WTC11 (cell line): ENCODE measurements around the gene EBI3. TPM values are rescaled to one million over a fixed set of nuclear protein-coding genes. Genes with fewer than 3 reads are reported as not detected.
"Not testable (repeated sequence)": the region's sequence is repeated elsewhere in the genome, so short reads cannot be mapped to it uniquely, and the experiment has no call there.

Experiments used
- ATAC-seq: fragments of 200-7000 bp; cut with Tn5 transposase; 2 replicates; pipeline ENCODE4 v1.10.0; 2021; ENCODE audit warnings: mild to moderate bottlenecking, moderate library complexity
- CTCF ChIA-PET: fragments of 300-600 bp; sonication (Branson Sonifier 250); formaldehyde crosslinking; loops from one replicate; lab custom pipeline; 2021; ENCODE audit warnings: antibody characterized with exemption; lab: Charles Lee
- POLR2A ChIA-PET: fragments of 350-600 bp; sonication (Branson Sonifier 250); formaldehyde crosslinking; loops from one replicate; lab custom pipeline; 2021; ENCODE audit warnings: antibody characterized with exemption; lab: Charles Lee
- DNase-seq: peaks from one replicate; pipeline ENCODE4 v3.0.0; 2021; ENCODE audit warnings: low spot score
- H3K27ac Mint-ChIP-seq: 2 replicates; pipeline ENCODE4 v1.8.0; 2021; ENCODE audit warnings: mixed read lengths
- H3K27me3 Mint-ChIP-seq: 2 replicates; pipeline ENCODE4 v1.8.0; 2021; ENCODE audit warnings: low read depth, mild to moderate bottlenecking, moderate library complexity, mixed read lengths
- H3K36me3 Mint-ChIP-seq: 2 replicates; pipeline ENCODE4 v1.8.0; 2021; ENCODE audit warnings: mixed read lengths
- H3K4me1 Mint-ChIP-seq: 2 replicates; pipeline ENCODE4 v1.8.0; 2022; ENCODE audit warnings: mixed read lengths
- H3K4me3 Mint-ChIP-seq: 2 replicates; pipeline ENCODE4 v1.8.0; 2021; ENCODE audit warnings: mild to moderate bottlenecking, moderate library complexity, mixed read lengths
- H3K9me3 Mint-ChIP-seq: 2 replicates; pipeline ENCODE4 v1.8.0; 2021; ENCODE audit warnings: mixed read lengths
- AFF4 ChIP-seq: sonication (generic); formaldehyde crosslinking; IDR thresholded peaks from 2 replicates; pipeline ENCODE4 v1.8.1; 2023; ENCODE audit warnings: mild to moderate bottlenecking, missing genetic modification reagents, borderline replicate concordance
- ATF1 ChIP-seq: sonication (generic); formaldehyde crosslinking; IDR thresholded peaks from 2 replicates; pipeline ENCODE4 v1.8.1; 2023; ENCODE audit warnings: mild to moderate bottlenecking, moderate library complexity, missing genetic modification reagents
- ATF3 ChIP-seq: sonication (generic); formaldehyde crosslinking; conservative IDR thresholded peaks from 2 replicates; pipeline ENCODE4 v1.8.1; 2022; ENCODE audit warnings: mild to moderate bottlenecking, missing genetic modification reagents
- CREB1 ChIP-seq: sonication (generic); formaldehyde crosslinking; IDR thresholded peaks from 2 replicates; pipeline ENCODE4 v1.8.0; 2023; ENCODE audit warnings: mild to moderate bottlenecking, missing genetic modification reagents
- CREM ChIP-seq: sonication (generic); formaldehyde crosslinking; IDR thresholded peaks from 2 replicates; pipeline ENCODE4 v1.8.1; 2022; ENCODE audit warnings: mild to moderate bottlenecking, missing genetic modification reagents, moderate library complexity
- ELF4 ChIP-seq: sonication (generic); formaldehyde crosslinking; IDR thresholded peaks from 2 replicates; pipeline ENCODE4 v1.8.1; 2022; ENCODE audit warnings: low read depth, mild to moderate bottlenecking, moderate library complexity, missing genetic modification reagents
- FOXK1 ChIP-seq: sonication (generic); formaldehyde crosslinking; IDR thresholded peaks from 2 replicates; pipeline ENCODE4 v1.8.0; 2022; ENCODE audit warnings: mild to moderate bottlenecking, moderate library complexity, missing genetic modification reagents
- FOXP1 ChIP-seq: sonication (generic); formaldehyde crosslinking; IDR thresholded peaks from 2 replicates; pipeline ENCODE4 v1.8.0; 2022; ENCODE audit warnings: missing genetic modification reagents, mild to moderate bottlenecking, moderate library complexity, borderline replicate concordance
- JUN ChIP-seq: sonication (generic); formaldehyde crosslinking; IDR thresholded peaks from 2 replicates; pipeline ENCODE4 v1.8.0; 2023; ENCODE audit warnings: mild to moderate bottlenecking, missing genetic modification reagents
- KAT7 ChIP-seq: sonication (generic); formaldehyde crosslinking; IDR thresholded peaks from 2 replicates; pipeline ENCODE4 v1.8.1; 2023; ENCODE audit warnings: missing genetic modification reagents, mild to moderate bottlenecking, borderline replicate concordance
- MYBL2 ChIP-seq: sonication (generic); formaldehyde crosslinking; IDR thresholded peaks from 2 replicates; pipeline ENCODE4 v1.8.1; 2023; ENCODE audit warnings: mild to moderate bottlenecking, moderate library complexity, missing genetic modification reagents
- NFATC4 ChIP-seq: fragments of 250-450 bp; sonication (Bioruptor Pico); IDR thresholded peaks from 2 replicates; pipeline ENCODE4 v1.9.0; 2021; ENCODE audit warnings: mild to moderate bottlenecking
- NFYB ChIP-seq: sonication (generic); formaldehyde crosslinking; conservative IDR thresholded peaks from 2 replicates; pipeline ENCODE4 v1.8.0; 2022; ENCODE audit warnings: low read depth, missing genetic modification reagents
- NR3C1 ChIP-seq: sonication (generic); formaldehyde crosslinking; conservative IDR thresholded peaks from 2 replicates; pipeline ENCODE4 v1.8.1; 2023; ENCODE audit warnings: low read depth, mild to moderate bottlenecking, missing genetic modification reagents
- PRDM15 ChIP-seq: sonication (generic); formaldehyde crosslinking; IDR thresholded peaks from 2 replicates; pipeline ENCODE4 v1.8.0; 2022; ENCODE audit warnings: missing genetic modification reagents
- SMAD3 ChIP-seq: sonication (generic); formaldehyde crosslinking; IDR thresholded peaks from 2 replicates; pipeline ENCODE4 v1.8.0; 2022; ENCODE audit warnings: missing genetic modification reagents, mild to moderate bottlenecking, borderline replicate concordance
- TEAD4 ChIP-seq: sonication (generic); formaldehyde crosslinking; IDR thresholded peaks from 2 replicates; pipeline ENCODE4 v1.8.0; 2022; ENCODE audit warnings: mild to moderate bottlenecking, missing genetic modification reagents
- ZNF121 ChIP-seq: sonication (generic); formaldehyde crosslinking; IDR thresholded peaks from 2 replicates; pipeline ENCODE4 v1.8.0; 2023; ENCODE audit warnings: missing genetic modification reagents
- ZNF219 ChIP-seq: sonication (generic); formaldehyde crosslinking; IDR thresholded peaks from 2 replicates; pipeline ENCODE4 v1.8.0; 2023; ENCODE audit warnings: missing genetic modification reagents, mild to moderate bottlenecking, borderline replicate concordance
- ZNF281 ChIP-seq: sonication (generic); formaldehyde crosslinking; IDR thresholded peaks from 2 replicates; pipeline ENCODE4 v1.8.0; 2023; ENCODE audit warnings: mild to moderate bottlenecking, missing genetic modification reagents
- ZSCAN18 ChIP-seq: fragments of 250-450 bp; sonication (Bioruptor Pico); IDR thresholded peaks from 2 replicates; pipeline ENCODE4 v2.1.2; 2022; ENCODE audit warnings: mild to moderate bottlenecking, moderate library complexity
- total RNA-seq: library from RNA; stranded (reverse); gene quantifications from 3 replicates; pipeline ENCODE4 v1.2.3, GENCODE V29; 2021

Gene EBI3
- total RNA-seq, 1 experiment from 2014 or later: 0.81 TPM

GRCh38 chr19:4192537-4192936 is 36.8 kb upstream of the EBI3 start:
- H3K36me3 Mint-ChIP-seq, H3K9me3 Mint-ChIP-seq, DNase-seq, H3K27ac Mint-ChIP-seq, H3K4me3 Mint-ChIP-seq, POLR2A ChIA-PET, ATAC-seq: not testable (repeated sequence)
- TF ChIP-seq ZNF121 (CRISPR knock-in tag): peak; percentile 77; the same call in 1 of the 2 replicates
- peaks cover 17% of the 10 kb centered on the region for H3K4me1 Mint-ChIP-seq
- CTCF ChIA-PET: interaction anchor here (0.5 to 1.8 kb wide), 4 partner anchors 39 to 189 kb away, joined by 4 to 6 read pairs (median 5); partner anchors contain the start of gene CREB3L3
- H3K27me3 Mint-ChIP-seq: peaks cover 29% of the 10 kb centered on the region

DNA sequence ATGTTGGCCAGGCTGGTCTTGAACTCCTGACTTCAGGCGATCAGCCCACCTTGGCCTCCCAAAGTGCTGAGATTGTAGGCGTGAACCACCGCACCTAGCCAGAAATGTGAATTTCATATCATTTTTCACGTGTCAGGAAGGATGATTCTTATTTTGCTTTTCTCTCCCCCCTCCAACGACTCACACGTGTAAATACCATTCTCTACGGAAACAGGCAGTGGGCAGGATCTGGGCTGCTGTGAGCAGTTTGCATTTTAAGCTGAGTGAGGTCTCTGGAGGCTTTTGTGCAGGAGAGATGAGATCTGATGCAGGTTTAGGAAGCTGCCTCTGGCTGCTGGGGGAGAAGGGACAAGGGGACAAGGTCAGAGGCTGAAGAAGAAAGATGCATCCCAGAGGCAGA is 35.0 kb upstream of the EBI3 start:
- CTCF ChIA-PET: interaction anchor here (1.8 kb wide), 1 partner anchor 55 kb away, joined by 5 read pairs; no protein-coding TSS in a partner anchor

More for the DNA sequence above, 35.0 kb upstream of the EBI3 start:
- no peak for DNase-seq
- H3K36me3 Mint-ChIP-seq: peaks cover 5% of the 10 kb centered on the region; the same call in 1 of the 2 replicates
- POLR2A ChIA-PET: no interaction called here
- ATAC-seq: no peak
- no peak overlapping the region for H3K4me3 Mint-ChIP-seq
- no peak for TF ChIP-seq PRDM15 (CRISPR knock-in tag)
- no peak for TF ChIP-seq FOXP1 (CRISPR knock-in tag)
- no peak for TF ChIP-seq TEAD4 (CRISPR knock-in tag)
- TF ChIP-seq KAT7 (CRISPR knock-in tag): no peak
- no peak for TF ChIP-seq NFATC4 (CRISPR knock-in tag)
- TF ChIP-seq ATF1 (CRISPR knock-in tag): no peak
- TF ChIP-seq ZNF281 (CRISPR knock-in tag): no peak
- TF ChIP-seq AFF4 (CRISPR knock-in tag): no peak
- no peak for TF ChIP-seq FOXK1 (CRISPR knock-in tag)
- TF ChIP-seq ATF3: no peak
- no peak for TF ChIP-seq ZSCAN18
- TF ChIP-seq CREM (CRISPR knock-in tag): no peak
- TF ChIP-seq CREB1 (CRISPR knock-in tag): no peak
- TF ChIP-seq NR3C1 (CRISPR knock-in tag): no peak
- TF ChIP-seq SMAD3 (CRISPR knock-in tag): no peak
- TF ChIP-seq ELF4 (CRISPR knock-in tag): no peak
- no peak for TF ChIP-seq JUN (CRISPR knock-in tag)
- no peak for TF ChIP-seq MYBL2 (CRISPR knock-in tag)
- no peak for TF ChIP-seq NFYB (CRISPR knock-in tag)
- no peak for TF ChIP-seq ZNF219 (CRISPR knock-in tag)
- peaks cover 41% of the 10 kb centered on the region for H3K27me3 Mint-ChIP-seq
- peaks cover 23% of the 10 kb centered on the region for H3K4me1 Mint-ChIP-seq
- H3K9me3 Mint-ChIP-seq: peaks cover 11% of the 10 kb centered on the region
- peak overlapping the region; percentile 17; the same call in 1 of the 2 replicates for H3K27ac Mint-ChIP-seq
